SIG-M5 (cell line): Measurements from ENCODE around the gene RAI14.

Source experiments
- DNase-seq: peaks from one replicate; lab custom pipeline; 2025; lab: John Stamatoyannopoulos, UW

Gene RAI14

GRCh38 chr5:34656001-34656699, at the start of gene RAI14:
Gene RAI14, plus strand, starts transcription at chr5:34656328. Its CDS starts 30,592 bp downstream, at chr5:34686920.
- DNase-seq, result no peak

GRCh38 chr5:34608368-34608767, 47.8 kb upstream of the RAI14 start:
- no peak for DNase-seq

DNA sequence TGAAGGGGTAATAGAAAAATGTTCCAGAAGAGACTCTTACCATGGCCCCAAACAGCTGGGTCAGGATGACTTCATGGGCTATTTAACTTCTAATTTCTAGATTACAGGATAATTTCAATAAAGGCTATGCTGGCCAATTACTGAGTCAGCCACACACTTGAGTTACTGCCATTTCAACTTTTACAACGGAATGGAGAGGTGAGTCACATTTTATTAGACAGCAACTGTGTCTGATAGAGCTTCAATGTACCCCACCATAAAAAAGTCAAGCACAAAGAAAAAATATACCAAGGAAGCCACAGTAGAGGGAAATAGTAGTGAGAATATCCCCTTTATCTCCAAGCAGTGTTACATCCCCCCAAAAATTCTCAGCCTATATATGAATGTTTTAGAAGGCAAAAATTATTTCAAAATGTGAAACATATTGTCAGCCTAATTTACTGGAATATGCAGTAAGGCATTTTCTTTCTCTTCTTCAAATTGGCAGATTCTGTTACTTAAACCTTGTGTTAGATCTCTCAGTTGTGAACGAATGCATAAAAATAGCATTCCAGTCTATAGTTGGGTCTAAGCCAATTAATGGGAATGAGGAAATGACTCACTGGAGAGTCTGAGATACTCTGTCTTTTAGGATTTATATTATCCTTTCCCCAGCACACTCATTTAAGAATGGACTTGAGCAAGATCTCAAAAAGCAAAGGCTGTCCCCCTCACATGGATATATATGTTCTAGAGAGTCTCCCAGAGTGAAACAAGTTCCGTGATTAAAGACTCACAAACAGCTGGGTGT, 47.1 kb upstream of the RAI14 start:
- no peak for DNase-seq

- DNase-seq, result no peak
Observed at GRCh38 chr5:34609951-34610441, 46.1 kb upstream of the RAI14 start.

DNA sequence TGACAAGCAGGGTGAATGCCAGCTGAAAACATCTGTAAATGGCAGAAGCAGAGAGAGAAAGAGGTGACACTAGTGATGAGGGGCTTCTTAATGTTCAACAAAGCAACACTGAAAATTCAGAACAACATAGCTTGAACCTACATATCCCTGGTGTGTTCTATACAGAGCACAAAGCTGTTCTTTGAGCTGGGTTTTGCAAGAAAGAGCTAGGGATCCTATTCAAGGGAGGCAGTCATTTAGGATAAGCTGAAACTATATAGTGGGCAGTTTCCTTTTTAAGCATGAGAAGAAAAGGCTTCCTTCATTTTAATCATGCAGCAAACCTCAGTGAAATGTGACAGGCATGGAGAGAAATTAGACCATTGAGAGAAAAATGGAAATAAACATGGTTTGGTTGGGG, 45.6 kb upstream of the RAI14 start:
- no peak for DNase-seq

DNA sequence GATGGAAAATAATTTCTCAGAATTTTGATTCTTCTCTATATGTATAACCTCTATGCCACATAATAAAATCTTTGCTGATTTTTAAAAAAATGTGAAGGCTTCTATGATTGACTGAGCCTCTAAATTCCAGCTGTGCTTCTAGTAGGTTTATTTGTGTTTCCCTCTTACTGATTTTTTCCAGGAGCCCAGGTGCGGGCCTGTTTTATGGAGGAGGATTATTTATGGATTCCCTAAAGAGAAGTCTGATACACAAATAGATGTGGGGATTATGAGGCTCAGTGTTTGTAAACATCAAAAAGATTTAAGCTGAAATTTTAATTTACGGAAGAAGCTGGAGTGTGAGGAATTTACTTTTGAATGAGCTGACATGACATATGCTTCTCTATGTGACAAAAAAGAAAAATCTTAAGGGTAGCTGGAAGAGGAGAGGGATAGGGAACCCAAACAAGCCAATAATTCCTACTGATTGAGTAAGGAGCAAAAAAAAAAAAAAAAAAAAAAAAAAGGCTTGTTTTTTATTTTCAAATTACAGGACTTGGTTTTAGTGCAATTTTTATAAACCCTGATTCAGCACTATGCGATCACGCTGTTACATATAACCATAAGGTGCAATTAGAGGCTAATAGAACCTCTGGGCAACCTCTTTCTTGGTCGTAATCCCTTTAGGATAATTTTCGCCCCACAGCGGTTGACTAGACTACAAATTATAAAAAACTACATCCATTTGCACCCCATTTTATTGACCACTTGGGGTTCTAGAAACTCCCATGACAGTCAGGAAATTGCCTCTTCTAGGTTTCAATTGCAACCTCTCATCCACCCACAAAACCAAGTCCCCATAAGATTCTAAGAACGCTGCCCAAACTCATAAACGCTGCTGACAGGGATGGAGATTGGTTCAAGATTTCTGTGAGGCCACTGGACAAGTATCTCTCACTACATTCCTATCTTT, 44.4 kb upstream of the RAI14 start:
- DNase-seq, result no peak

GRCh38 chr5:34616651-34617050, 39.5 kb upstream of the RAI14 start:
- no peak for DNase-seq

GRCh38 chr5:34618371-34619065, 37.6 kb upstream of the RAI14 start:
- no peak for DNase-seq

DNA sequence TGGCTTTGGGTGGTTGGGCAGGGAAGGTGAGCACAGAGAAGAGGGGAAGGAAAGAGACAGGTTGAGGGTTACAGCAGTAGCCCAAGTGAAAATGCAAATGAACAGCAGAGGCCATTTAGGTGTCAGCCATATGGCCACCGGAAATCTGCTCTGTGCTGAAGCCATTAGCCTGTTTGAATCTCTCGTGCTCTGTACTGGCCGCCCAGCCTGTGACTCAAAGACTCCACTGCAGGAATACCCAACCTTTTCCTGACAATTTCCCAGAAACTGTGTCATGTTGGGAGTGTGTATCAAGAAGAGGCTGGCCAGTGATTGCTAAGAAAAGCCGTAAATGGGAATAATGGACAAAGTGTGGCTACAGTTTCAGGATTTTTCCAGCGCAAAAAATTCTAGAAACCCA, 35.9 kb upstream of the RAI14 start:
- no peak for DNase-seq

GRCh38 chr5:34621277-34622097, 34.6 kb upstream of the RAI14 start:
- DNase-seq, result no peak

GRCh38 chr5:34622098-34622400, 34.1 kb upstream of the RAI14 start:
- no peak for DNase-seq

DNA sequence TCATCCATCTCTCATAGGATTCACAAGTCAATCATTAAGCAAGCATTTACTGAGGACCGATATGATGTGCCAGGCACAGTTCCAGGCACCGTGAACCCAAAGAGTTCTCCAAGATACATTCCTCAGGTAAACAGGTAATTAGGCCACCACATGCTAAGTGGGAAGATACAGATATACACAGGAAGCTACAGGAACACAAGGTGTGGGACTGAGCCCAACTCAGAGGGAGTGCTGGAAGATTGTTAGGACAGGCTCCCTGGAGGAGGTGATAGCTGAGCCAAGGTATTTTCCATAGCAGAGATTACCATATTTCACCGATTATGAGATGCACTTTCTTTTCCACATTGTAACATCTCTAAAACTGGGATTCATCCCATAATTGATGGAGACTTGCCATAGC, 31.4 kb upstream of the RAI14 start:
- no peak for DNase-seq

DNA sequence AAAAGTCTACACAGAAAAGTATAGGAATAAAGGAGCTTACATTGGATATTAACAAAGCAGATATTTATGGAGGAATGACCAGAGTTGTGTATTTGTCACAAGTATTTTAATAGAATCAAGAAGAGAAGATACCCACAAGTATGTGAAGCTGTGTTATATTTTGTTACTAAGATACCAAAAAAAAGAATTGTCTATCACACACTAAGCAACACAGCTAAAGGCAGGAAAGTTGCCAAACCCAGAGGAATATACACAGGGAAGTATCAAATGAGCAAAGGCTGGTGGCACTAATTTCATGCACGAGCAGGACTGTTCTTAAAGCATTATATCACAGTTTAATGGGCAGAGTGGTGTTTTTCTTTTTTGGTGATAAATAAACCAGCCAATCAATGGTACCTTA, 30.9 kb upstream of the RAI14 start:
- no peak for DNase-seq

GRCh38 chr5:34626036-34626435, 30.1 kb upstream of the RAI14 start:
- no peak for DNase-seq

- DNase-seq, result no peak
Observed at GRCh38 chr5:34626751-34627150, 29.4 kb upstream of the RAI14 start.

- no peak for DNase-seq
Observed at GRCh38 chr5:34627794-34628193, 28.3 kb upstream of the RAI14 start.

DNA sequence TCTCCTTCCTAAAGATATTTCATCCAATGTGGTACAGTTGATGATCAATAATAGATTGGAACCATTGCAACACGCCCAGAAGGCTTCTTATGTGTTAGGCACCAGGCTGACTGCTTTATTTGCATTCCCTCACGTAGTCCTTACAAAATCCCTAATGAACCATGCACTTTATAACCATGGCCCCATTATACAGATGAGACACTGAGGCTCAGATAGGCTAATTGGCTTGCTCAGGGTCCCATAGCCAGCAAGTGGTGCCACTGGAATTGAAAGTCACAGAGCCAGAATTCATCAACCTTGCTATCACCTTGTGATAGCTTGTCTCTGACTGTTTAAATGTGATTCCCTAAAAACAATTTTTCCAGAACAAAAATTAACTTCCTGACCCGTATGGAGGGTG, 27.8 kb upstream of the RAI14 start:
- no peak for DNase-seq

DNA sequence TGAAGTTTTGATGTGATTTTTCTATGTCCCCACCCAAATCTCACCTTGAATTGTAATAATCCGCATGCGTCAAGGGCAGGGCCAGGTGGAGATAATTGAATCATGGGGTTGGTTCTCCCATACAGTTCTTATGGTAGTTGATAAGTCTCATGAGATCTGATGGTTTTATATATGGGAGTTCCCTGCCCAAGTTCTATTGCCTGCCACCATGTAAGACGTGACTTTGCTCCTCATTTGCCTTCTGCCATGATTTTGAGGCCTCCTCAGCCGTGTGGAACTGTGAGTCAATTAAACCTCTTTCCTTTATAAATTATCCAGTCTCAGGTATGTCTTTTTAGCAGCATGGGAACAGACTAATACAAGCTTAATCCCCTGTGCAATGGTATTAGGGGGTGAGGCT, 25.5 kb upstream of the RAI14 start:
- DNase-seq, result no peak

DNA sequence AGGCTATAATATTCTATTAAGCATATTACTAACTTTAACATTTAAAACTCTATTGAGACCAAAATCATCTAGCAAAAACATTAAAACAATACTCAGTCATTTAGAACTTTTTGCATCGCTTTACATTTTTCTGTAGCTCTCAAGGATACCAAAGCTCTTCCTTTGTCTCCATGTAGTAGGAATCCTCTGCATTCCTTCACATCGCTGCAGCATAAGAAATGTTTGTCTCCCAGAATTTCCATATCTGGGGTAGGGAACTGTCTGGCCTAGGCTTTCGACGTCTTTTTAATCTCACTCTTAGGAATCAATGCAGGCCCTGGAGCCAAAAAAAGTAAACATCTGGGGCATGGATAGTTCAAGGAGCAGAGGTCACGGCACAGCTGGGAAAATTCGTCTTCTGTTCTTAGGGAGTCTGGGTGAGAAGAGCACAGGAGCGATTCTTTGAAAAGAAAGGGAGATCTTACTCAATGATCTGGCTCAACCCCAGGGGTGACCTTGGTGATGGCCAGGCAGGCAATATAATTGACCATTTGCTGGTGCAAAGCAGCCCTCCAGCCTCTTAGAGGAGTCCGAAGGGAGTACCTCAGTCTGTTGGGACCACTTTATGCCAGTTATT, 23.2 kb upstream of the RAI14 start:
- DNase-seq, result no peak

DNA sequence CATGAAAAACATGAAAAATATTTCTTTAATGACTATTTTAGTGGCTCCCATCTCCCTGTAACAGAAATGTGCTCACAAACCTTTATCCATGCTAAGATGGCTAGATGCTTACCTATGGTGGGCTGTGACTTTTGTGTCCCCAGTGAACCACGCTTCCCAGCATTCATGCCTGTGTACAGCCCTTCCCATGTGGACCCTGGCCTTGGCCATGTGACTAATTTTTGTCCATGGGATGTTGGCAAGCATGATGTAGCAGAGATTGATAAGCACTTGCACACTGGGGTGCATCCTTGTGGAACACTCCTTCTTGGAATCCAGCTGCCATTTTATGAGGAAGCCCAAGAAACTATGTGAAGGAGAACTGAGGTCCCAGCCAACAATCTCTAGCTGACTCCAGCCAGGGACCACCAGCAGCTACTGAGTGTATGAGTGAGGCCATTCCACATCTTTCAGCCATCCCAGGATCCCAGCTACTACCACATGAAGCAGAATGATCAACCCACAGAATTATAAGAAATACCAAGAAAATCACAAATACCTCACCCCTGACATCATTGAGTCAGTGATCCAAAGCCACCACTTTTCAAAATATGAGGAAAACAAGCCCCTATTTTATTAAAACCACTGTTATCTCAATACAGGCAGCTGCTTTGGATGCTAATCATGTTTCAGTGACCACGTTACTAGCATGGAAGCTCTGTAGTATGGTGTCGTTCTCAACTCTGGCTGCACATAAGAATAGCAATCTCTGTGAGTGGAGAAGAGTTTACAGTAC, 16.1 kb upstream of the RAI14 start:
- DNase-seq, result no peak
